Retinal pigment epithelial cell (primary cell): ENCODE data around the gene DCAF5.

Experiments used
- DNase-seq: peaks from one replicate; pipeline ENCODE4 v3.0.0-alpha.2; 2010; ENCODE audit warnings: low read depth
- H3K4me3 ChIP-seq: 2 replicates; pipeline ENCODE4 v1.5.1; 2011; ENCODE audit warnings: mild to moderate bottlenecking, low read length, control low read depth, moderate library complexity
- CTCF ChIP-seq: conservative IDR thresholded peaks from 2 replicates; pipeline ENCODE4 v1.5.1; 2011; ENCODE audit warnings: low read depth, low read length, control low read depth, inconsistent platforms

Gene DCAF5

GRCh38 chr14:69096781-69097475 is 56.0 kb downstream of the DCAF5 start:
- no peak for DNase-seq
- peak; percentile 22 for TF ChIP-seq CTCF
- H3K4me3 ChIP-seq, result no peak overlapping the region

- H3K4me3 ChIP-seq, result no peak overlapping the region
- no peak for TF ChIP-seq CTCF
- DNase-seq, result no peak
Measured at GRCh38 chr14:69096246-69096645, 56.7 kb downstream of the DCAF5 start.

GRCh38 chr14:69094481-69094880 is 58.4 kb downstream of the DCAF5 start:
- no peak for DNase-seq
- TF ChIP-seq CTCF, result no peak

GRCh38 chr14:69093631-69094421 is 59.1 kb downstream of the DCAF5 start:
- TF ChIP-seq CTCF, result no peak
- no peak overlapping the region for H3K4me3 ChIP-seq
- no peak for DNase-seq

More at GRCh38 chr14:69094481-69094880, 58.4 kb downstream of the DCAF5 start:
- H3K4me3 ChIP-seq, result no peak overlapping the region

GRCh38 chr14:69092840-69093422 is 60.0 kb downstream of the DCAF5 start:
- no peak for TF ChIP-seq CTCF
- no peak overlapping the region for H3K4me3 ChIP-seq
- no peak for DNase-seq

- TF ChIP-seq CTCF, result no peak
- no peak overlapping the region for H3K4me3 ChIP-seq
- DNase-seq, result no peak
Measured at GRCh38 chr14:69091695-69092094, 61.2 kb downstream of the DCAF5 start.
